ENCODE data around the gene AJAP1.

GRCh38 chr1:4771267-4771666, 116.9 kb downstream of the AJAP1 start:
- TF ChIP-seq CTCF (IDR thresholded peaks at IDR 0.05) (no peak), POLR2A (IDR thresholded peaks at IDR 0.05) (no peak)

Data from testis (tissue), 2 donors.